Esophagus squamous epithelium (tissue), 4 donors: ENCODE results near the gene MICAL3.

Source experiments
- POLR2A ChIP-seq, 4 donors: fragments of 450-650 bp; IDR thresholded peaks; one replicate each; pipeline ENCODE4 v1.6.1; 2017; ENCODE audit warnings: antibody characterized with exemption in 4 of 4, mild to moderate bottlenecking in 4 of 4, moderate library complexity in 3 of 4
- TF ChIP-seq, protein P1 (sequence below), 6 experiments: fragments of 450-650 bp in 4 of 6; fragments of 200-600 bp in 2 of 6; sonication (generic) in 2 of 6; IDR thresholded peaks; one replicate each; pipeline ENCODE4 v1.5.1; 2016 to 2019; ENCODE audit warnings: antibody characterized with exemption in 6 of 6, mild to moderate bottlenecking in 4 of 6, moderate library complexity in 4 of 6

DNA sequence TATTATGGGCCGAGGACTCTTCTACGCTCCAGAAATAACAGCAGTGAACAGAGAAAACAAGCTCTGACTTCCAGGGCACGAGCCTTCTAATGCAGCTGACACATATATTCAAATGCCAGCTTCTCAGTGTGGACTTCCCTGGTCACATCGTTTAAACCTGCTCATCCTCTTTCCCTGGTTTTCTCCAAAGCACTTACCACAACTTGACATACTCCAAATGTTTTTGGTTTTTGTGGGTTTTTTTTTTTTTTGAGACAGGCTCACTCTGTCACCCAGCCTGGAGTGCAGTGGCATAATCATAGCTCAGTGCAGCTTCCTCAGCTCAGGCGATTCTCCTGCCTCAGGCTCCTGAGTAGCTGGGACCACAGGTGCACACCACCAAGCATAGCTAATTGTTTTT lies 105.5 kb downstream of the MICAL3 start:
- TF ChIP-seq, protein P1, sequence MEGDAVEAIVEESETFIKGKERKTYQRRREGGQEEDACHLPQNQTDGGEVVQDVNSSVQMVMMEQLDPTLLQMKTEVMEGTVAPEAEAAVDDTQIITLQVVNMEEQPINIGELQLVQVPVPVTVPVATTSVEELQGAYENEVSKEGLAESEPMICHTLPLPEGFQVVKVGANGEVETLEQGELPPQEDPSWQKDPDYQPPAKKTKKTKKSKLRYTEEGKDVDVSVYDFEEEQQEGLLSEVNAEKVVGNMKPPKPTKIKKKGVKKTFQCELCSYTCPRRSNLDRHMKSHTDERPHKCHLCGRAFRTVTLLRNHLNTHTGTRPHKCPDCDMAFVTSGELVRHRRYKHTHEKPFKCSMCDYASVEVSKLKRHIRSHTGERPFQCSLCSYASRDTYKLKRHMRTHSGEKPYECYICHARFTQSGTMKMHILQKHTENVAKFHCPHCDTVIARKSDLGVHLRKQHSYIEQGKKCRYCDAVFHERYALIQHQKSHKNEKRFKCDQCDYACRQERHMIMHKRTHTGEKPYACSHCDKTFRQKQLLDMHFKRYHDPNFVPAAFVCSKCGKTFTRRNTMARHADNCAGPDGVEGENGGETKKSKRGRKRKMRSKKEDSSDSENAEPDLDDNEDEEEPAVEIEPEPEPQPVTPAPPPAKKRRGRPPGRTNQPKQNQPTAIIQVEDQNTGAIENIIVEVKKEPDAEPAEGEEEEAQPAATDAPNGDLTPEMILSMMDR (IDR thresholded peaks at IDR 0.05), result no peak
- TF ChIP-seq POLR2A (IDR thresholded peaks at IDR 0.05), result no peak
